DLD1 (cell line): ENCODE data around the gene CCDC91.
"Not testable (repeated sequence)": the region's sequence is repeated elsewhere in the genome, so short reads cannot be mapped to it uniquely, and the experiment has no call there.

ENCODE experiments used
- in situ Hi-C: cut with HindIII; loops from 2 replicates; pipeline ENCODE4 v1.10.0; 2017; ENCODE audit warnings: low sequenced_read_pairs

Gene CCDC91

DNA sequence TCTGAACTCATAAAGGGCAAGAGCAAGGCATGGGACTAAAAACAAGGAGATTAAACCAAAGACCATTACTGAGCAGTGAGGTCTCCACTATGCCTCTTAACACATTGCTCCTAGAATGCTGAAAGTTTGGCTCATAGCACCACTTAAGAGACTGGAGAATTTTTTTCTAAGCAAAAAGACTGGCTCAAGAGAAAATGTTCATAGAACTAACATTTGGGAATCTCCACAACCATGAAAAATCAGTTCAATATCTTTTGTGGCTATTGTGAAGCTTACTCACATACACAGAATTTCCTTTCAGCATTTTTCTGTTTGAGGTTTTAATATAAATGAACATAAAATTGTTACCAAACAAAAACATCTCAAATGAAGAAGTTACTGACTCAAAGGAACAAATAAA lies 255.8 kb downstream of the CCDC91 start:
- in situ Hi-C loops = no loop called here

DNA sequence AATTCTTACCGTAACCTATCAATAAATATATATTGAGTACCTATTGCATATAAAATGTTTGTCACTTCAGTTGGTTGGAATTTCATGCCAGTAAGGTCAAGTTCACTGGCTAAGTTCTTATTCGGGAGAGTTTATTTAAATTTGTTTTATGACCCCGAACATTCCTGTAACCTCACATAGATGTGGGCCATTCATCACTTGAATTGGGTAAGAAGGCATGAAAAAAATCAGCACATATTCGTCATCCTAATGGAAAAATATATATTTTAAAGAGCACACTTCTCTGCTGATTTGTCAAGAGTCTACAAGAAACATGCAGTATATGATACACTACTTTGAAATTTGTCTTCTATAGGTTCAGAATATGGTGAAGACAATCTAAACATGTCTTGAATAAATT lies 263.4 kb downstream of the CCDC91 start:
- in situ Hi-C loops = no loop called here

DNA sequence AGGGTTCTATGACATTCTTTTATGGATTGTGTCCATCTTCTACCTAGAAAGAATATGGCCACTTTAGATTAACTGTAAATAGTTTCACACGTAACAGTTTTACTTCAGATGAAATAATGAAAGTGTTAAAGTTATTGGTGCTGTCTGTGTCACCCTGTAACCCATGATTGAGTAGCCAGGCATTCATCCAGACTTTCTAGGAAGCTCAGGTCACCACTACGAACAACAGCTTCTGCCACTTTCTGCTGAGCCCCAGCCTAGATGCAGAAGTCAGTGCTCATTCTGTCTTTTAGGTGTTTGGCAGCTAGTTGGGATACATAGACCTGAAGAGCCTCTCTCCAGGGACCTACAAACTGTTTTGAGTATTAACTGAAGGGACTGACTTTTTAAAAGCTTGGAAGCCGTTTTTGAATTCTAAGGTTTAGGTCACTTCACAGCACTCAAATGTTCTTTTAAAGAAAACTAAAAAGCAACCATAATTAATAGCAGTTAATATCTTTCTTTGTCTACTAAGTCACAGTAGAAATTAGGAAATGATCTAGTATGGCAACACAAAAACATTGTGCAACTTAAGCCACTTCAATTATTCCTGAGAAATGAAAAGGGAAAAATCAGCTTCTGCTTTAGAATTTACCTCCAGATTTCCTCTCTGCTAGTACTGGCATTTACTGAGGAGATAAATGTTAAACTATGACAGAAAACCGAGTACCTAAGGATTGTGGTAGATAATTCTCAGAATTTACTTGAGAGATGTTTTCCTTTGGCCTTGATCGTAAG lies 266.9 kb downstream of the CCDC91 start:
- in situ Hi-C loops = no loop called here

DNA sequence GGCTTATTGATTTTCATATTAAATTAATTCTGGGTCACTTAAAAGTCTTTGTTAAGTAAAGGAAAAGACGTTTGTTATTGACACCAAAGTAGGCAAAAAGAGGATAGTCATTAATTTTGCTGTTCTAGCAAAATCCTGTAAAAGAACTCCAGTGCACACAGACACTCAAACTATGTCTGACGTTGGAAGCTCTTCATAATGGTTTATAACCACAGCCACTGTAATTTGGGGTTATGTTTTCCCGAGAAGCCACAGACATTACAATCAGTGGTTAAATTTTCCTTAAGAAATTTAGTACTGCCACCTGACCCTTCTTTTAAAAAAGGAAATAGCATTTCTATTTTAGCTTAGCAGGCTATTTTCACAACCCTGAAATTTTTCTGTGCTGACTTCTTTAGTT lies 267.5 kb downstream of the CCDC91 start:
- in situ Hi-C loops = no loop called here

DNA sequence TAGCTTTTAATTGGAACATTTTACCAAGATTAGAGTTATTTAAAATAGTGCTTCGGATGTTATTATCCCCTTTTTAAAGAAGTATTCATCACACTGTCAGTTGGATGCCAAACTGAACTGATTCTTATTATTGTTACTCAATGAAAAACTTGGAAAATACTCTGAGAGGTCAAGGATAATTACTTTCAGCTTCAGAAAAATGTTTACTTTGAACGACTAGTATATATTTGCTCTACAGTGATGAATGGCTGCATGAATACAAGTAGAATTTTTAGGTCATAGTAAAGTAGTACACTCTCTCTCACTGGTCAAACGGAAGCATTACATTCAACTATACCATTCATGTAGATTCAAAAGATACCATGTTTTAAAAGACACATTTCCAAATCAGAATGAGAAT lies 269.2 kb downstream of the CCDC91 start:
- in situ Hi-C loops = no loop called here

DNA sequence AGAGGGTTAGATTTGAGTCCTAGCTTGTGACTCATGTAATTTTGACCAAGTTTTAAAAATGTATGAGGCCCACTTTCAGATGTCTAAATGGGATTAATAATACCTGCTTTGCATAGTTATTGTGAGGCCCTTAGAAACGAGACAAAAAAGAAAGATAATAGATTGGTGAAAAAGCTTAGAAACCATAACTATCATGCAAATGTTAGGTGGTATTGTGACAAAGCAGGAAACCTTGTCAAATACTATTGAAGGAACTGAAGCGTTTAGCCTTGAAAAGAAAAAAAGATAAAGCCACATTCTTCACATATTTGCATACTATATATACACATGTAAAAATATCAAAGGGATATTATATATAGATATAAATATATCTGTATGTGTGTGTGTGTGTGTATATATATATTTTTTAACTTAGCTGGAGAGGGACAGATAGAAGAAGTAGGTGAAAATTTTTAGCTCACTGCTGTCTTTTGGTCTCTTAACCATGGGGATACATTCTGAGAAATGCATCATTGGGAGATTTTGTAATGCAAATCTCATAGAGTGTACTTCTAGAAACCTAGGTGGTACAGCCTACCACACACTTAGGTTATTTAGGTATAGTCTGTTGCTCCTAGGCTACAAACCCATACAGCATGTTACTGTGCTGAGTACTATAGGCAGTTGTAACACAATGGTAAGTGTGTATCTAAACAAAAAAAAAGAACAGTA lies 270.3 kb downstream of the CCDC91 start:
- in situ Hi-C loops = no loop called here

DNA sequence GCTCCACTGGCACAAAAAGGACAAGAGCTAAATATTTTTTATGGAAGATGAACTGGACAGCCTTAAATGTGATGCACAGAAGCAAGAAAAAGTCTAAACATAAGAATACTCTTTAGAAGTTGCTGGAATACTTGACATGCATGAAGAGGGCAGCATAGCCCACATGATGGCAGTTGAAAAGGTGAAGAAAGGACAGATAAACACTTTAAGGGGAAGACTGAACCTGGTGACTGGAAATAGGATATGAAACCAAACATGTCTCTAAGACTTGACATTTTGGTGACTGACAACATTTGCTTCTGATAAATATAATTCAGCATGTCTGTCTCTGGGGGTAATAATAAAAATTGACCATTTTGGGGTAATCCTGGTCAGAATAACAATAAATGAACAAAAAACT lies 273.1 kb downstream of the CCDC91 start:
- in situ Hi-C loops = no loop called here

DNA sequence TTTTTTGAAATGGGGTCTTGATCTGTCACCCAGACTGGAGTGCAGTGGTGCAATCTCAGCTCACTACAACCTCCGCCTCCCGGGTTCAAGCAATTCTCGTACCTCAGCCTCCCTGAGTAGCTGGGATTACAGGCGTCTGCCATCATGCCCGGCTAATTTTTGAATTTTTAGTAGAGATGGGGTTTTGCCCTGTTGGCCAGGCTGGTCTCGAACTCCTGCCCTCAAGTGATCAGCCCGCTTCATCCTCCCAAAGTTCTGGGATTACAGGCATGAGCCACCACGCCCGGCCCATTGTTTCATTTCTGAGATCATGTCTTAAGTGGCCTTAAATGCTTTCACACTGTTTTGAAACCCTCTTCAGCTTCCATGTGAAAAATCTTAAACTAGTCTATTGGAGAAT lies 281.5 kb downstream of the CCDC91 start:
- in situ Hi-C loops = not testable (repeated sequence)

DNA sequence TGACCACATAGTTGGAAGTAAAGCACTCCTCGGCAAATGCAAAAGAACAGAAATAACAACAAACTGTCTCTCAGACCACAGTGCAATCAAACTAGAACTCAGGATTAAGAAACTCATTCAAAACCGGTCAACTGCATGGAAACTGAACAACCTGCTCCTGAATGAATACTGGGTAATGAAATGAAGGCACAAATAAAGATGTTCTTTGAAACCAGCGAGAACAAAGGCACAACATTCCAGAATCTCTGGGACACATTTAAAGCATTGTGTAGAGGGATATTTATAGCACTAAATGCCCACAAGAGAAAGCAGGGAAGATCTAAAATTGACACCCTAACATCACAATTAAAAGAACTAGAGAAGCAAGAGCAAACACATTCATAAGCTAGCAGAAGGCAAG lies 285.9 kb downstream of the CCDC91 start:
- in situ Hi-C loops = not testable (repeated sequence)

DNA sequence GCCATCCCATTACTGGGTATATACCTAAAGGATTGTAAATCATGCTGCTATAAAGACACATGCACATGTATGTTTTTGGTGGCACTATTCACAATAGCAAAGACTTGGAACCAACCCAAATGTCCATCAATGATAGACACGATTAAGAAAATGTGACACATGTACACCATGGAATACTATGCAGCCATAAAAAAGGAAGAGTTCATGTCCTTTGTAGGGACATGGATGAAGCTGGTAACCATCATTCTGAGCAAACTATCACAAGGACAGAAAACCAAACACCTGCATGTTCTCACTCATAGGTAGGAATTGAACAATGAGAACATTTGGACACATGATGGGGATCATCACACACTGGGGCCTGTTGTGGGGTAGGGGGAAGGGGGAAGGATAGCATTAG lies 288.8 kb downstream of the CCDC91 start:
- in situ Hi-C loops = not testable (repeated sequence)

DNA sequence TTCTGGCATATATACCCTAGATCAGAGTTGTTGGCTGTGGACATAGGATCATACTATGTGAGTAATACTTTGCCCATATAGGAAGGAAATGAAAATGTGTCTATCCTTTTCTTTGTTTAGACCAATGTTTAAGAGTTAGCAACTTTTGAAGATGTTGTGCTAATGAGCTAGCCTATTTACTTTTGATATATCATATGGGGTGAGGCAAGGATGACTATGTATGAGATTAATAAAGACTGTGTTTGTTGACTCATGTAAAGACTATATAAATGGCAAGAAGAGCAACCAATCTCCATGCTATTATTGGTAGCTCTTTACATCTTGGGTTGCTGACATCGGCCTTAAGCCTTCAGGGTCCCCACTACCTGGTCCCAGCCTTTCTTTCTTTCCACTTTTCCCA lies 289.4 kb downstream of the CCDC91 start:
- in situ Hi-C loops = no loop called here

DNA sequence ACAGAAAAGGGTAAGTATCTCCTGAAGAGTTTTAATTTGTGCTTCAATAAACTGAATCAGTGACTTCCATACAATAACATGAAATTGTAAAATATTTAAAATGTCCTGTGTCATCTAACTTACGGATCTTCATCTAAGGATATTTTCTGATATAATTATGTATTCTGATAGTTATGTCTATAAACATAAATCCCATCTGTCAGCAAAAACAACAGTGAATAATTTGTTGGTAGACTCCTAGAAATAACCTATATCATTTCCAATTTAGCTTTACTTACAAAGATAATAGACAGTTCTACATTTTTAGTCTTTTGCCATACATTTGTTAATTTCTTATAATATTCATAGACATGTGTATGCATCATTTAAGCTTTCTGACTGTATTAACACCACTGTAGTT lies 293.9 kb downstream of the CCDC91 start:
- in situ Hi-C loops = no loop called here

DNA sequence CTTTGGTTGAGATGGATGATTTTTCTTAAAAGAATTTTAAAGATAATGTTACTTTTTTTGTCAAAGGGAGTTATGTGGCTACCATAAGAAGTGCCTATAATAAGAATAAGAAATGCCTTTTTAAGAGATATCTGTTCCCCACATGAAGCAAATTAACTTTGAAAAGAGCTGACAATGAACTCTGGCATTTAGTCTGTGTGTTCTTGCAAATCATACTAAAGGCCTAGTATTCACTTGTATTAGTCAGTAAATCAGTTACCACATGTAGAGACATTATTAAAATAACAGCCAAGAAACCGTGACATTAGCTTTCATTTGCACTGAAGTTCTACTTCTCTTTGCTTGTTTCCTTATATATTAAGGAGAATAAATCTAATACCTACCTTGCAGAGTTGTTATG lies 296.3 kb downstream of the CCDC91 start:
- in situ Hi-C loops = no loop called here

DNA sequence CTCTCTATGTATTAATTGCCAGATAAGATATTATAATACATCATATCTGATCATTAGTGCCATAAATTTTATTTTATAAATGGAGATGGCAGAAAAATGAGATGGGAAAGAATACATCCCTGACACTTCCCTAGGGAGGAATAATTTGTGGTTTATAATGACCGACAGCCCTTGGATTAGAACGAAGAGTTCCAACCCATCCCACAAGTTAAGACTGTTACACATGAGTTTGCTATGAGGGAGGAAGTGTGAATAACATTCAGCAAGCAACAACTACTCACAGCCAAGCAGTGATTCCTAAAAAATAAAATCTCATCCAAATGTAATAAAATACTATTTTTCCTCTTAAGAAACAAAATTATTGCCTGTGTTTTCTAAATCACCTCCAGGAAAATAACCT lies 299.0 kb downstream of the CCDC91 start:
- in situ Hi-C loops = no loop called here

DNA sequence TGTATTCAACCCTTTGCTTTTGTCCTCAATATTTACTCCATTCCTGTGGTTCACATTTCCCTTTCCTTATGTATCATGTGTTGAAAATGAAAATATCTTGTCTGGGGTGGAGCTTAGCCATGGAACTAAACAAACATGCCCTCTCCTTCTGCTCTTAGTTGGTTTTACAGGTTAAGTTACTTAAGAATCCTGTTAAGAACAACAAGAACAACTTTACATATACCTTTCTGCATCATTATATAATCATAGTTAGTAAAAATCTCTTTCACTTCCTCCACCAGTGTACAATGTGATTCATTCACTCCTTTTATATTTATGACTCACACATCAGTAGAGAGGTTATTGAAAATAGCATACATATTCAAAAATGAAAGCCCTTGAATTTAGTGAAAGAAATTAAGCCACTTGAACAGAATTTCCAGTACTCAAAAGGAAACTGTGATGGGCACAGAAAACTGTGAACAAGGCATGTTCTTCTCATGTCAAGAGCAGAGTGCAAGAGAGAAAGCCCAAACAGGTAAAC lies 307.7 kb downstream of the CCDC91 start:
- in situ Hi-C loops = no loop called here

DNA sequence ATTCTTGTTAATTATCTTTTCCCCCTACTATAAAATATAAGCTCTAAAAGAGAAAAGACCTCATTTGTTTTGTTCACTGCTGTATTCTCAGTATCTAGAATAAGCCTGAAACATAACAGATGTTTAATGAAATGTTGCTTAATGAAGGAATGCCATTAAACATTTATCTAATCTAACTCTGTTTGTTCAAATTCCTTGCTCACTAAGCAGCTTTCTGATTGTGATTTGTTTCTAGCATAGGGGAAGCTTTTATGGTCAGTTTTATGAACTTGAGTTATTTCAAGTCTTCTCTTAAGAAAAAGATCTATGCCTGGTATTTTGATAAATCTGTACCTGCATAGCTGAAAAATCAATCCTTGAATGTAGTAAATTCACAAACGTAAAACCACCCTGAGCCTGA lies 308.6 kb downstream of the CCDC91 start:
- in situ Hi-C loops = no loop called here

DNA sequence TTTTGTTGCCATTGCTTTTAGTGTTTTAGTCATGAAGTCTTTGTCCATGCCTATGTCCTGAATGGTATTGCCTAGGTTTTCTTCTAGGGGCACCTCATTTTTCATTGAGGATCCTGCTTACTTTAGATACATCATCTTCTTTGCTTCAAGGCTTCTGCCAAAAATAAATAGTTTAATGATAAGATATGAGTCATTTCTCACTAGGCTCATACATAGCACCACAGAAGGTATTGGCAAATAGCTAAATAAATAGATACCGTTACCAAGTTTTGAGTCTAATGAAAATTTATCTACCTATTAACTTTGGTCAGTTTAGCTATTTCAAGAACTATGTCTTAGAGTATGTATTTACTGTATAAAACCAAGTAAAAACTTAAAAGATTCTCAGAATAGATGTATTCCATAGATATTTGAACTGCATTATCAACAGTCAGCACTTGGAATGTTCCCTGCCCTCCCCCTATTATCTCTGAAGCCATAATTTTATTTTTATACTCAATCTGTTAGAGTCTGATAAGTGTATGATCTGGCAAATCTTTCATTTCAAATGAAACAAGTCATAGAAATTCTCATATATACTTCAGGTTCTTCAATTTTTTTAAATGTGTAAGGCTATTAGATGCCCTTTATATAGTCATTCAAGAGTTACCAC lies 310.2 kb downstream of the CCDC91 start:
- in situ Hi-C loops = no loop called here

DNA sequence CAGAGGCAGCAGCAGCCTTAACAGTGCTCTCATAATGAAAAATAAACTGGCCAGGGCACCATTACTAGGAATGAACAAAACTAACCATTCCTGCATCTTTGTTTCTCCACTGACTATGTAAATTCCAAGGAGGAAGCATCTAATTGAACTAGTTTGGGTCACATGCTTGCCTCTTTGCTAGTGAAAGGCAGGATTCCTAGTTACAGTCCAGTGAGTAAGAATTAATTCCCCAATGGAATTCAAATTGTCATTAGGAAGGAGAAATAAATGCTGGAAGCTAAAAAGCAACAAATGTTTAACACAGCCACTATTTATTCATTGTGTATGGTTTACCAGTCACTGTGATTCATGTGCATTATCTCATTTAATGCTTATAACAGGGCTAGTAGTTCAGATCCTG lies 316.0 kb downstream of the CCDC91 start:
- in situ Hi-C loops = no loop called here

DNA sequence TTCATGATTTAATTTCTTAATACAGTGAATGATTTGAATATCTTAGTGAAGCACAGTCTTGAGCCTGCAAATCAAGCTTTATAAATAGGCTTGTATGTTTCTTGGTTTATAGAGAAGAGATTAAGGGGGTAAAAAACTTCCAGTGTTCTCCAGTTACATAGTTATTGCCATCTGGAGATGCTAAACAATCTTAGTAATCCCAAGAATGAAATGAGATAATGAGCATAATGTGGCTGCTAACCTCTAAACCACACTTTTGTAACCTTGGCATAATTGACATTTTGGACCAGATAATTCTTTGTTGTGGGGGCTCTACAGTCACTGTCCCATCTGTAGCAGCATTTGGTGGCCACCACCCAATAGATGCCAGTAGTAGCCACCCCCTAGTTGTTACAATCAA lies 316.8 kb downstream of the CCDC91 start:
- in situ Hi-C loops = no loop called here

DNA sequence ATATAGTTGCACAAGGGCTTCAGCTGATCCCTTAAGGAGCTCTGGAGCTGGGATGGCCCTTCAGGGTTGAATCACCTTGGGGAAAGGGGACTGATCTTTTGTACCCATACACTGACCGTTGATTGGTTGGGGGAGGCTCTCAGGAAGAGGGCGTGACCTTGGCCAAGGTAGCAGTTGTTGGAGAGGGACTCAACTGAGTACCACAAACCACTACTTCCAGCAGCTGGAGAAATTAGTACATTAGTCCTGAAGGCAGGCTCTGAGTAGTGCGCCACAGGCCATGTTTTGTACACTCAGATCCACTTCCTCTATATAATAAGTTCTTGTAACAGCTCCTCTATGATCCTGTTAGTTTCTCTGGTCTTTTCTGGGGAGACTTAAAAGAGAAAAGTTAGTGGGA lies 317.6 kb downstream of the CCDC91 start:
- in situ Hi-C loops = no loop called here

DNA sequence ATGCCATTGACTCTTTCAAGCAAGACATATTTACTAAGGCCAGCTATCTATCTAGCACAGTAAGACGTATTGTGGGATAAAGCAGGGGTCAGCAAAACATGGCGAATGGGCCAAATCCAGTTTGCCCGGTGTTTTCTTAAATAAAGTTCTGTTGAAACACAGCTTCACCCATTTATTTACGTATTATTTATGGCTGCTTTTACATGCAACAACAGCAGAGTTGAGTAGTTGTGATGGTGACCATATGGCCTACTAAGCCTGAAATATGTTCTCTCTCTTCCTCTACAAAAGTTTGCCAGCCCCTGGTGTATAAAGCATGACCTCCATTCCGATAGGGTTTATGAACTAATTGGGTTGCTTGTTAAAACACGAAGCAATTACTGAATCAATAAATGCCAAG lies 322.1 kb downstream of the CCDC91 start:
- in situ Hi-C loops = no loop called here

DNA sequence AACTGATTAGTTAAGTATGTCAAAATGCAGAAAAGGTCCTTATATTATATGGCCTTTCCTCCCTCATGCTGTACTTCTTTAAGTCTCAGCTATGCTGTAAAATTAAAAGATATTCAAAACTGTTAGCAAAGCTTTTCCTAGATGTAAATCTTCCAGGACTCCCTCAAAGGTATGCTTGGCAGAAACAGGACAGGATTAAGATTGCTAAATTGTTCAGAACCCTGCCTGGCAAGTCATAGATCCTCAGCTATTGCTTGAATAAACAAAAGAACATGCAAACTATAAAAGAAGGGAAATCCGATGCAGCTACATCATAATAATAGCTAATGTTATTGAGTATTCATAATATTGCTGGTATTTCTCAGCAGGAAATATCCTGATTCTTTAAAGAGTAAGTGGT lies 322.6 kb downstream of the CCDC91 start:
- in situ Hi-C loops = no loop called here
